Measurements from ENCODE around the gene RBM10.

The RBM10 gene

GRCh38 chrX:47179221-47179927 is 34.4 kb downstream of the RBM10 start:
- Histone ChIP-seq H3K36me3 (ENCODE audit: insufficient read depth, low read length) (peaks cover 24% of the 10 kb centered on the region), H3K9ac (ENCODE audit: low read depth, low read length) (no peak overlapping the region), H3K4me1 (ENCODE audit: control insufficient read depth, insufficient read depth, low read length) (peaks cover 12% of the 10 kb centered on the region), H3K4me3 (ENCODE audit: low read length) (no peak overlapping the region), H3K27me3 (ENCODE audit: control insufficient read depth, insufficient read depth, low read length) (peaks cover 9% of the 10 kb centered on the region), H3K9me3 (replicated peaks; ENCODE audit: low read length) (no peaks in the 10 kb centered on the region), H3K4me2 (ENCODE audit: low read length) (no peak overlapping the region)

GRCh38 chrX:47179928-47180255 is 34.9 kb downstream of the RBM10 start:
- no peak overlapping the region for H3K4me2 ChIP-seq (ENCODE audit: low read length)
- peaks cover 12% of the 10 kb centered on the region for H3K4me1 ChIP-seq (ENCODE audit: control insufficient read depth, insufficient read depth, low read length)
- no peak overlapping the region for H3K4me3 ChIP-seq (ENCODE audit: low read length)
- H3K36me3 ChIP-seq (ENCODE audit: insufficient read depth, low read length): peaks cover 24% of the 10 kb centered on the region
- no peak overlapping the region for H3K9ac ChIP-seq (ENCODE audit: low read depth, low read length)
- H3K9me3 ChIP-seq (replicated peaks; ENCODE audit: low read length): no peaks in the 10 kb centered on the region
- peaks cover 9% of the 10 kb centered on the region for H3K27me3 ChIP-seq (ENCODE audit: control insufficient read depth, insufficient read depth, low read length)

- Histone ChIP-seq H3K4me1 (ENCODE audit: control insufficient read depth, insufficient read depth, low read length) (peaks cover 12% of the 10 kb centered on the region), H3K4me3 (ENCODE audit: low read length) (no peak overlapping the region), H3K9ac (ENCODE audit: low read depth, low read length) (no peak overlapping the region), H3K27me3 (ENCODE audit: control insufficient read depth, insufficient read depth, low read length) (peaks cover 9% of the 10 kb centered on the region), H3K4me2 (ENCODE audit: low read length) (no peak overlapping the region), H3K9me3 (replicated peaks; ENCODE audit: low read length) (no peaks in the 10 kb centered on the region), H3K36me3 (ENCODE audit: insufficient read depth, low read length) (peaks cover 22% of the 10 kb centered on the region)
Observed at GRCh38 chrX:47180346-47180745, 35.3 kb downstream of the RBM10 start.

- no peak overlapping the region for H3K4me3 ChIP-seq (ENCODE audit: low read length)
- H3K36me3 ChIP-seq (ENCODE audit: insufficient read depth, low read length): peaks cover 26% of the 10 kb centered on the region
Observed at GRCh38 chrX:47181301-47181700, 36.3 kb downstream of the RBM10 start.

GRCh38 chrX:47182106-47182700 is 37.2 kb downstream of the RBM10 start:
- H3K4me2 ChIP-seq (ENCODE audit: low read length): no peak overlapping the region
- H3K9ac ChIP-seq (ENCODE audit: low read depth, low read length): no peak overlapping the region
- no peaks in the 10 kb centered on the region for H3K9me3 ChIP-seq (replicated peaks; ENCODE audit: low read length)
- H3K36me3 ChIP-seq (ENCODE audit: insufficient read depth, low read length): peaks cover 28% of the 10 kb centered on the region
- H3K4me3 ChIP-seq (ENCODE audit: low read length): no peak overlapping the region
- H3K4me1 ChIP-seq (ENCODE audit: control insufficient read depth, insufficient read depth, low read length): peaks cover 12% of the 10 kb centered on the region
- H3K27me3 ChIP-seq (ENCODE audit: control insufficient read depth, insufficient read depth, low read length): peaks cover 9% of the 10 kb centered on the region

More at GRCh38 chrX:47181301-47181700, 36.3 kb downstream of the RBM10 start:
- Histone ChIP-seq H3K9me3 (replicated peaks; ENCODE audit: low read length) (no peaks in the 10 kb centered on the region), H3K9ac (ENCODE audit: low read depth, low read length) (no peak overlapping the region), H3K4me1 (ENCODE audit: control insufficient read depth, insufficient read depth, low read length) (peaks cover 12% of the 10 kb centered on the region), H3K27me3 (ENCODE audit: control insufficient read depth, insufficient read depth, low read length) (peaks cover 9% of the 10 kb centered on the region), H3K4me2 (ENCODE audit: low read length) (no peak overlapping the region)

GRCh38 chrX:47184486-47184885 is 39.5 kb downstream of the RBM10 start:
- Histone ChIP-seq H3K4me1 (ENCODE audit: control insufficient read depth, insufficient read depth, low read length) (peaks cover 3% of the 10 kb centered on the region), H3K9me3 (replicated peaks; ENCODE audit: low read length) (no peaks in the 10 kb centered on the region), H3K4me3 (ENCODE audit: low read length) (no peak overlapping the region), H3K4me2 (ENCODE audit: low read length) (no peak overlapping the region), H3K27me3 (ENCODE audit: control insufficient read depth, insufficient read depth, low read length) (peaks cover 13% of the 10 kb centered on the region), H3K9ac (ENCODE audit: low read depth, low read length) (no peak overlapping the region), H3K36me3 (ENCODE audit: insufficient read depth, low read length) (peaks cover 21% of the 10 kb centered on the region)

- no peaks in the 10 kb centered on the region for H3K4me1 ChIP-seq (ENCODE audit: control insufficient read depth, insufficient read depth, low read length)
- no peak overlapping the region for H3K9ac ChIP-seq (ENCODE audit: low read depth, low read length)
- peaks cover 16% of the 10 kb centered on the region for H3K36me3 ChIP-seq (ENCODE audit: insufficient read depth, low read length)
- peaks cover 13% of the 10 kb centered on the region for H3K27me3 ChIP-seq (ENCODE audit: control insufficient read depth, insufficient read depth, low read length)
- no peak overlapping the region for H3K4me3 ChIP-seq (ENCODE audit: low read length)
- H3K9me3 ChIP-seq (replicated peaks; ENCODE audit: low read length): no peaks in the 10 kb centered on the region
- H3K4me2 ChIP-seq (ENCODE audit: low read length): no peak overlapping the region
Observed at GRCh38 chrX:47185241-47185640, 40.2 kb downstream of the RBM10 start.

GRCh38 chrX:47186096-47186740 is 41.2 kb downstream of the RBM10 start:
- no peaks in the 10 kb centered on the region for H3K4me1 ChIP-seq (ENCODE audit: control insufficient read depth, insufficient read depth, low read length)
- H3K36me3 ChIP-seq (ENCODE audit: insufficient read depth, low read length): peaks cover 16% of the 10 kb centered on the region
- H3K4me2 ChIP-seq (ENCODE audit: low read length): no peak overlapping the region
- H3K27me3 ChIP-seq (ENCODE audit: control insufficient read depth, insufficient read depth, low read length): peaks cover 10% of the 10 kb centered on the region
- no peak overlapping the region for H3K4me3 ChIP-seq (ENCODE audit: low read length)
- H3K9me3 ChIP-seq (replicated peaks; ENCODE audit: low read length): no peaks in the 10 kb centered on the region
- no peak overlapping the region for H3K9ac ChIP-seq (ENCODE audit: low read depth, low read length)

DNA sequence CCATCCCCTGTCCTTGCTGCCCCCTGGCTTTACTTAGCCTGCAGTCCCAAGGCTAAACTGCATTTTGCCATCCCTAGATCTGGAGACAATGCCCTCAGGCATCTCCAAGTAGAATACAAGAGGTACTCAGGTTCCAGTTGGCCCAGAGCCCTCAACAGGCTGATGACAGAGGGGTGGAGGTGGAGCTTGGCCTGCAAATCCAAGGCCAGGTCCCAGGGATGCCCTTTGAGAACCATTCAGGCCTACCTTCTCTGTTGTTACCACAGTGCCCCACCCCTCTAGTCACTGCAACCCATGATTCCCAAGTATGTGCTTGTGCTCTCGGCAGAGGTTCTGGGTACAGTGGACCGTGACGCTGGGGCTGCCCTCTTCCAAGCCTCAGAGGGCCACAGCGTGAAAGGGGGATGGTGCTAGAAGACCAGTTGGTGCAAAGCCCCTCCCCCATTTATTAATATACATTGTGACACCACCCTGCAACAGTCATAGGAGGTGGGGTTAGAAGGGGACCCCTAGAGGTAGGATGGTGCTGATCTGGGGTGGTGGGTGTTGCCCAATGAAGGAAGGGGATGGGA is 42.2 kb downstream of the RBM10 start:
- no peak overlapping the region for H3K4me3 ChIP-seq (ENCODE audit: low read length)
- peaks cover 5% of the 10 kb centered on the region for H3K27me3 ChIP-seq (ENCODE audit: control insufficient read depth, insufficient read depth, low read length)
- H3K4me1 ChIP-seq (ENCODE audit: control insufficient read depth, insufficient read depth, low read length): peaks cover 2% of the 10 kb centered on the region
- H3K9ac ChIP-seq (ENCODE audit: low read depth, low read length): no peak overlapping the region
- H3K36me3 ChIP-seq (ENCODE audit: insufficient read depth, low read length): peaks cover 16% of the 10 kb centered on the region
- H3K4me2 ChIP-seq (ENCODE audit: low read length): no peak overlapping the region
- no peaks in the 10 kb centered on the region for H3K9me3 ChIP-seq (replicated peaks; ENCODE audit: low read length)

- Histone ChIP-seq H3K4me3 (ENCODE audit: low read length) (no peak overlapping the region), H3K4me2 (ENCODE audit: low read length) (no peak overlapping the region), H3K36me3 (ENCODE audit: insufficient read depth, low read length) (peaks cover 18% of the 10 kb centered on the region), H3K27me3 (ENCODE audit: control insufficient read depth, insufficient read depth, low read length) (peaks cover 4% of the 10 kb centered on the region), H3K4me1 (ENCODE audit: control insufficient read depth, insufficient read depth, low read length) (peaks cover 8% of the 10 kb centered on the region), H3K9me3 (replicated peaks; ENCODE audit: low read length) (no peaks in the 10 kb centered on the region), H3K9ac (ENCODE audit: low read depth, low read length) (no peak overlapping the region)
Observed at GRCh38 chrX:47189906-47190305, 44.9 kb downstream of the RBM10 start.

DNA sequence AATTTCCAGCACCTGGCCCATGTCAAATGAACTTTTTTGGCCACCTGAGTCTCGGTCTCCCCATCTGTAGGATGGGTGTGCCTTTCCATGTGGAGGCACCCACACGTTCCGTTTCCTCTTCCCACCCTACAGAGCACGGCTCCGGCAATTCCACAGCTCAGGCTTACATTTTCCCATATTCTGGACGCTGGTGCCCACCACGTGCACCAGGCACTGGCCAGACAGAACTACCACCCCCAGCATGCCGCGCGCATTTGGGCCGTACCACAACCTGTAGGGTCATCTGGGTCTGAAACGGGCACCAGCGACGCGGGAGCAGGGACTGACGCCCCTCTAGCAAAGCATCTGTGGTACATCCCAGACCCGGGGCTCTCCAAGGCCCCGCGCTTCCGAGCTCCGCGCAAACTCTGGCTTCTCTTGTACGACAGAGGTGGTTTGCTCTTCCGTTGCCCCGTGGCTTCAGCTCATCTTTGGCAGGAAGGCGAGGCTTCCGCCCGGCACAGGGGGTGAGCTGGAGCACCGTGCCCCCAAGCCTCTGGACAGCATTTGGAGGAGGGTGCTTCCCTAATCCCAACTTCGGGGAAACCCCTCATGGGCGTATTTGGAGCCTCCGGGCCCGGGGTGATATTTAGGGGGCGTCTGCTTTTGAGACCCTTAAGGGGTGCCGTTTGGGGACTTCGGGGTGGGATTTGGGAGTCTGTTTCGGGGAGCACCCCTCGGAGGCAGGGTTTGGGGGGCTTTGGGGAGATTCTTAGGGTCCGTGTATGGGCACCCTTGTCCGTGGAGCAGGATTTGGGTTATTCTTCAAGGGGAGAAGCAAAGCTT is 45.6 kb downstream of the RBM10 start:
- H3K9me3 ChIP-seq (replicated peaks; ENCODE audit: low read length): no peaks in the 10 kb centered on the region
- H3K4me1 ChIP-seq (ENCODE audit: control insufficient read depth, insufficient read depth, low read length): peaks cover 11% of the 10 kb centered on the region
- H3K9ac ChIP-seq (ENCODE audit: low read depth, low read length): peak overlapping the region; percentile 81
- H3K36me3 ChIP-seq (ENCODE audit: insufficient read depth, low read length): peaks cover 19% of the 10 kb centered on the region
- peaks cover 4% of the 10 kb centered on the region for H3K27me3 ChIP-seq (ENCODE audit: control insufficient read depth, insufficient read depth, low read length)
- peak overlapping the region; percentile 75 for H3K4me3 ChIP-seq (ENCODE audit: low read length)
- H3K4me2 ChIP-seq (ENCODE audit: low read length): peak overlapping the region; percentile 82
